CD4-positive, CD25-positive, alpha-beta regulatory T cell (primary cell): Measurements from ENCODE around the gene SMARCD3. TPM values are rescaled to one million over a fixed set of nuclear protein-coding genes. Genes with fewer than 3 reads are reported as not detected.

Experiments used
- ATAC-seq, 2 donors: fragments of 150-1000 bp; cut with Tn5 transposase; one replicate each; pipeline ENCODE4 v1.10.0; 2021; ENCODE audit warnings: low read depth in 2 of 2, moderate number of reproducible peaks in 2 of 2, moderate library complexity in 1 of 2
- DNase-seq, 3 donors: peaks; one replicate each; pipeline versions ENCODE4 v3.0.0 to v3.0.0-alpha.2; 2012 to 2022; ENCODE audit warnings: mixed read lengths in 1 of 3
- H3K27ac ChIP-seq: one replicate; pipeline ENCODE4 v1.7.0; 2013; ENCODE audit warnings: mild to moderate bottlenecking, low read length; ENCODE audit not compliant: insufficient read depth, poor library complexity, severe bottlenecking
- H3K27me3 ChIP-seq: one replicate; pipeline ENCODE4 v1.7.0; 2013; ENCODE audit warnings: low read length; ENCODE audit not compliant: control insufficient read depth, insufficient read depth
- H3K36me3 ChIP-seq: one replicate; pipeline ENCODE4 v1.7.0; 2013; ENCODE audit warnings: mild to moderate bottlenecking, low read length, moderate library complexity; ENCODE audit not compliant: control insufficient read depth, insufficient read depth
- H3K4me1 ChIP-seq: 2 replicates; pipeline ENCODE4 v1.7.0; 2013; ENCODE audit warnings: mild to moderate bottlenecking, low read length; ENCODE audit not compliant: insufficient read depth, control insufficient read depth, poor library complexity, severe bottlenecking
- H3K4me3 ChIP-seq: one replicate; pipeline ENCODE4 v1.7.0; 2013; ENCODE audit warnings: low read depth, mild to moderate bottlenecking, low read length, moderate library complexity
- H3K9me3 ChIP-seq, 2 experiments: 1 replicate in 1 of 2; 2 replicates in 1 of 2; pipeline ENCODE4 v1.7.0; 2013; ENCODE audit warnings: low read length in 2 of 2, mild to moderate bottlenecking in 1 of 2, moderate library complexity in 1 of 2; ENCODE audit not compliant: control insufficient read depth in 2 of 2
- H3K27ac Mint-ChIP-seq, 3 donors: one replicate each; pipeline ENCODE4 v1.8.0; 2020 to 2022; ENCODE audit warnings: mild to moderate bottlenecking in 3 of 3, mixed read lengths in 3 of 3, moderate library complexity in 2 of 3
- H3K27me3 Mint-ChIP-seq: one replicate; pipeline ENCODE4 v1.8.0; 2022; ENCODE audit warnings: mild to moderate bottlenecking, mixed read lengths
- H3K36me3 Mint-ChIP-seq: one replicate; pipeline ENCODE4 v1.8.0; 2020; ENCODE audit warnings: mixed read lengths
- H3K4me1 Mint-ChIP-seq, 4 donors: one replicate each; pipeline ENCODE4 v1.8.0; 2020 to 2022; ENCODE audit warnings: mixed read lengths in 4 of 4, mild to moderate bottlenecking in 1 of 4
- H3K4me3 Mint-ChIP-seq, 4 donors: one replicate each; pipeline ENCODE4 v1.8.0; 2020 to 2022; ENCODE audit warnings: mild to moderate bottlenecking in 4 of 4, mixed read lengths in 4 of 4, moderate library complexity in 3 of 4
- H3K9me3 Mint-ChIP-seq, 7 donors: one replicate each; pipeline ENCODE4 v1.8.0; 2020 to 2022; ENCODE audit warnings: mixed read lengths in 7 of 7, mild to moderate bottlenecking in 3 of 7, moderate library complexity in 2 of 7
- polyA plus RNA-seq, 4 donors: library from polyadenylated mRNA; unstranded; fragments of 300-500 nt; fragmentation: Illumina TruSeq; gene quantifications; one replicate each; pipeline ENCODE4 v1.2.3, GENCODE V29; 2021
- total RNA-seq: library from RNA; stranded (reverse); gene quantifications from one replicate; pipeline ENCODE4 v1.2.3, GENCODE V29; 2022

The SMARCD3 gene
- total and polyA plus RNA-seq, 5 donors from 2014 or later, result 1.5 to 4.7 (median 2.5) TPM

- Histone ChIP-seq H3K36me3 (peaks cover 27% of the 10 kb centered on the region), H3K27me3 (no peaks in the 10 kb centered on the region), H3K4me1 (peaks cover 16% of the 10 kb centered on the region), H3K27ac (no peak within 1 kb of the TSS), H3K9me3 (no peaks in the 10 kb centered on the region), H3K4me3 (no peak within 1 kb of the TSS)
- Mint-ChIP-seq H3K36me3 (peaks cover 15% of the 10 kb centered on the region), H3K4me1 (peaks cover 10 to 22% (median 17%) of the 10 kb centered on the region in 4 donors), H3K27ac (peak within 1 kb of the TSS in 1 of 3 donors; percentile 44), H3K9me3 (no peaks in the 10 kb centered on the region), H3K4me3 (peak within 1 kb of the TSS in 2 of 4 donors; percentile 9 to 23), H3K27me3 (peaks cover 6% of the 10 kb centered on the region)
- DNase-seq (no peak), ATAC-seq (no peak)
Observed at GRCh38 chr7:151210087-151210854, 38.2 kb downstream of the SMARCD3 start, which contains the start of gene H2BK1. Gene H2BK1, minus strand, starts transcription at chr7:151210488. Its CDS starts 170 bp downstream, at chr7:151210318.

- no peak overlapping the region for H3K4me3 Mint-ChIP-seq
- ATAC-seq, result no peak
- peaks cover 10 to 22% (median 17%) of the 10 kb centered on the region in 4 donors for H3K4me1 Mint-ChIP-seq
- Histone ChIP-seq H3K36me3 (peaks cover 20% of the 10 kb centered on the region), H3K9me3 (no peaks in the 10 kb centered on the region), H3K27me3 (no peaks in the 10 kb centered on the region), H3K4me1 (peaks cover 16% of the 10 kb centered on the region), H3K4me3 (no peak overlapping the region), H3K27ac (no peak overlapping the region)
- peaks cover 10% of the 10 kb centered on the region for H3K36me3 Mint-ChIP-seq
- no peak for DNase-seq
- no peak overlapping the region for H3K27ac Mint-ChIP-seq
- no peaks in the 10 kb centered on the region for H3K9me3 Mint-ChIP-seq
- H3K27me3 Mint-ChIP-seq, result peaks cover 6% of the 10 kb centered on the region
Observed at GRCh38 chr7:151209588-151209987, 38.9 kb downstream of the SMARCD3 start.

GRCh38 chr7:151208253-151208862, 40.1 kb downstream of the SMARCD3 start:
- no peaks in the 10 kb centered on the region for H3K9me3 Mint-ChIP-seq
- H3K4me3 ChIP-seq, result no peak overlapping the region
- peaks cover 6% of the 10 kb centered on the region for H3K27me3 Mint-ChIP-seq
- H3K36me3 Mint-ChIP-seq, result peaks cover 4% of the 10 kb centered on the region
- no peak overlapping the region for H3K27ac Mint-ChIP-seq
- peaks cover 16% of the 10 kb centered on the region for H3K4me1 ChIP-seq
- DNase-seq (no peak), ATAC-seq (no peak)
- no peak overlapping the region for H3K27ac ChIP-seq
- H3K9me3 ChIP-seq, result no peaks in the 10 kb centered on the region
- H3K36me3 ChIP-seq, result peaks cover 8% of the 10 kb centered on the region
- no peak overlapping the region for H3K4me3 Mint-ChIP-seq
- no peaks in the 10 kb centered on the region for H3K27me3 ChIP-seq
- H3K4me1 Mint-ChIP-seq, result peaks cover 10 to 22% (median 17%) of the 10 kb centered on the region in 4 donors

- ATAC-seq (no peak), DNase-seq (no peak)
- Histone ChIP-seq H3K36me3 (peaks cover 3% of the 10 kb centered on the region), H3K27me3 (no peaks in the 10 kb centered on the region), H3K27ac (peak overlapping the region; percentile 47), H3K4me1 (peaks cover 16% of the 10 kb centered on the region), H3K4me3 (no peak overlapping the region), H3K9me3 (no peaks in the 10 kb centered on the region)
- Mint-ChIP-seq H3K4me1 (peaks cover 10 to 22% (median 17%) of the 10 kb centered on the region in 4 donors), H3K36me3 (no peaks in the 10 kb centered on the region), H3K27ac (peak overlapping the region in 2 of 3 donors; percentile 39 to 83), H3K4me3 (no peak overlapping the region), H3K9me3 (no peaks in the 10 kb centered on the region), H3K27me3 (peaks cover 6% of the 10 kb centered on the region)
Observed at GRCh38 chr7:151207804-151208203, 40.7 kb downstream of the SMARCD3 start.

- H3K9me3 Mint-ChIP-seq, result no peaks in the 10 kb centered on the region
- H3K4me1 Mint-ChIP-seq, result peaks cover 10 to 22% (median 17%) of the 10 kb centered on the region in 4 donors
- H3K36me3 Mint-ChIP-seq, result no peaks in the 10 kb centered on the region
- H3K27me3 Mint-ChIP-seq, result peaks cover 6% of the 10 kb centered on the region
- H3K4me3 Mint-ChIP-seq, result peak overlapping the region in 3 of 4 donors; percentile 4 to 67 (median 30)
- H3K27ac Mint-ChIP-seq, result peak overlapping the region in 2 of 3 donors; percentile 39 to 83
- Histone ChIP-seq H3K27me3 (no peaks in the 10 kb centered on the region), H3K4me1 (peaks cover 16% of the 10 kb centered on the region), H3K27ac (peak overlapping the region; percentile 47), H3K4me3 (peak overlapping the region; percentile 35), H3K36me3 (no peaks in the 10 kb centered on the region), H3K9me3 (no peaks in the 10 kb centered on the region)
- ATAC-seq (peak; percentile 36 to 38), DNase-seq (peak in 1 of 3 donors; percentile 27)
Observed at GRCh38 chr7:151207315-151207714, 41.2 kb downstream of the SMARCD3 start.

- peak overlapping the region in 3 of 4 donors; percentile 30 to 69 (median 67) for H3K4me3 Mint-ChIP-seq
- H3K27ac Mint-ChIP-seq, result peak overlapping the region in 2 of 3 donors; percentile 39 to 90
- no peak overlapping the region for H3K27ac ChIP-seq
- H3K9me3 ChIP-seq, result no peaks in the 10 kb centered on the region
- no peaks in the 10 kb centered on the region for H3K9me3 Mint-ChIP-seq
- no peaks in the 10 kb centered on the region for H3K36me3 ChIP-seq
- peak overlapping the region; percentile 35 for H3K4me3 ChIP-seq
- no peaks in the 10 kb centered on the region for H3K27me3 ChIP-seq
- peaks cover 6% of the 10 kb centered on the region for H3K27me3 Mint-ChIP-seq
- H3K4me1 ChIP-seq, result peaks cover 16% of the 10 kb centered on the region
- peak; percentile 21 to 59 for ATAC-seq
- peak in 2 of 3 donors; percentile 24 to 42 for DNase-seq
- H3K4me1 Mint-ChIP-seq, result peaks cover 10 to 22% (median 17%) of the 10 kb centered on the region in 4 donors
- H3K36me3 Mint-ChIP-seq, result no peaks in the 10 kb centered on the region
Observed at GRCh38 chr7:151206914-151207313, 41.6 kb downstream of the SMARCD3 start.

- Mint-ChIP-seq H3K36me3 (no peaks in the 10 kb centered on the region), H3K4me1 (peaks cover 10 to 22% (median 17%) of the 10 kb centered on the region in 4 donors), H3K9me3 (no peaks in the 10 kb centered on the region), H3K27ac (peak overlapping the region; percentile 23 to 94 (median 78)), H3K4me3 (peak overlapping the region in 2 of 4 donors; percentile 8 to 53), H3K27me3 (peaks cover 11% of the 10 kb centered on the region)
- Histone ChIP-seq H3K4me1 (peaks cover 16% of the 10 kb centered on the region), H3K4me3 (no peak overlapping the region), H3K36me3 (no peaks in the 10 kb centered on the region), H3K27me3 (no peaks in the 10 kb centered on the region), H3K9me3 (no peaks in the 10 kb centered on the region), H3K27ac (no peak overlapping the region)
- DNase-seq, result no peak
- no peak for ATAC-seq
Observed at GRCh38 chr7:151205730-151206129, 42.8 kb downstream of the SMARCD3 start.
